Right lung (tissue), 5 donors: ENCODE results near the gene TNRC18. TPM values are rescaled to one million over a fixed set of nuclear protein-coding genes. Genes with fewer than 3 reads are reported as not detected.

Source experiments
- DNase-seq, 2 donors: peaks; one replicate each; pipeline ENCODE4 v3.0.0-alpha.2; 2013
- polyA plus RNA-seq, 5 donors: library from polyadenylated mRNA; unstranded; fragments of 120-200 nt; gene quantifications; one replicate each; pipeline versions ENCODE4 v1.2.1 to v1.2.3, GENCODE V29; 2013; ENCODE audit warnings: inconsistent platforms in 1 of 5, low replicate concordance in 1 of 5; ENCODE audit not compliant: insufficient read length in 5 of 5, insufficient read depth in 1 of 5

The TNRC18 gene
- polyA plus RNA-seq, 5 donors, result 87.7 to 152 (median 104) TPM

GRCh38 chr7:5451391-5451790 is 27.8 kb upstream of the TNRC18 start:
- DNase-seq, result no peak

GRCh38 chr7:5450549-5451327 is 27.1 kb upstream of the TNRC18 start:
- peak in 1 of 2 donors; percentile 60 for DNase-seq

GRCh38 chr7:5448378-5449037 is 24.9 kb upstream of the TNRC18 start:
- DNase-seq, result peak in 1 of 2 donors; percentile 36

- DNase-seq, result peak in 1 of 2 donors; percentile 43
These were observed 22.5 kb upstream of the TNRC18 start for GRCh38 chr7:5445981-5446594.

GRCh38 chr7:5443678-5444077 is 20.0 kb upstream of the TNRC18 start:
- no peak for DNase-seq

- DNase-seq, result no peak
These were observed 19.2 kb upstream of the TNRC18 start for GRCh38 chr7:5442757-5443305.

GRCh38 chr7:5441840-5442503 is 18.3 kb upstream of the TNRC18 start:
- DNase-seq, result no peak

- DNase-seq, result no peak
These were observed 16.2 kb upstream of the TNRC18 start for GRCh38 chr7:5439572-5440496.

- DNase-seq, result no peak
These were observed 15.6 kb upstream of the TNRC18 start for GRCh38 chr7:5439209-5439571.

- DNase-seq, result peak; percentile 31 to 42
These were observed 14.4 kb upstream of the TNRC18 start for GRCh38 chr7:5437987-5438386.

- no peak for DNase-seq
These were observed 13.8 kb upstream of the TNRC18 start for GRCh38 chr7:5437348-5437892.

- DNase-seq, result no peak
These were observed 12.5 kb upstream of the TNRC18 start for GRCh38 chr7:5436003-5436678.

GRCh38 chr7:5435291-5436002 is 11.8 kb upstream of the TNRC18 start:
- DNase-seq, result no peak

GRCh38 chr7:5433181-5433580 is 9.5 kb upstream of the TNRC18 start:
- DNase-seq, result no peak

- no peak for DNase-seq
These were observed 9.1 kb upstream of the TNRC18 start for GRCh38 chr7:5432691-5433090.

GRCh38 chr7:5431560-5432015 is 8.0 kb upstream of the TNRC18 start:
- no peak for DNase-seq

GRCh38 chr7:5430612-5430947 is 6.9 kb upstream of the TNRC18 start:
- DNase-seq, result no peak

- peak; percentile 34 to 38 for DNase-seq
These were observed 6.4 kb upstream of the TNRC18 start for GRCh38 chr7:5429857-5430611.
